HG03432 (cell line): ENCODE results near the gene SCEL.

Experiments used
- ATAC-seq: cut with Tn5 transposase; IDR thresholded peaks from one replicate; pipeline ENCODE4 v1.9.1; 2021; ENCODE audit warnings: mild to moderate bottlenecking, moderate library complexity; ENCODE audit not compliant: unreplicated experiment

The SCEL gene

DNA sequence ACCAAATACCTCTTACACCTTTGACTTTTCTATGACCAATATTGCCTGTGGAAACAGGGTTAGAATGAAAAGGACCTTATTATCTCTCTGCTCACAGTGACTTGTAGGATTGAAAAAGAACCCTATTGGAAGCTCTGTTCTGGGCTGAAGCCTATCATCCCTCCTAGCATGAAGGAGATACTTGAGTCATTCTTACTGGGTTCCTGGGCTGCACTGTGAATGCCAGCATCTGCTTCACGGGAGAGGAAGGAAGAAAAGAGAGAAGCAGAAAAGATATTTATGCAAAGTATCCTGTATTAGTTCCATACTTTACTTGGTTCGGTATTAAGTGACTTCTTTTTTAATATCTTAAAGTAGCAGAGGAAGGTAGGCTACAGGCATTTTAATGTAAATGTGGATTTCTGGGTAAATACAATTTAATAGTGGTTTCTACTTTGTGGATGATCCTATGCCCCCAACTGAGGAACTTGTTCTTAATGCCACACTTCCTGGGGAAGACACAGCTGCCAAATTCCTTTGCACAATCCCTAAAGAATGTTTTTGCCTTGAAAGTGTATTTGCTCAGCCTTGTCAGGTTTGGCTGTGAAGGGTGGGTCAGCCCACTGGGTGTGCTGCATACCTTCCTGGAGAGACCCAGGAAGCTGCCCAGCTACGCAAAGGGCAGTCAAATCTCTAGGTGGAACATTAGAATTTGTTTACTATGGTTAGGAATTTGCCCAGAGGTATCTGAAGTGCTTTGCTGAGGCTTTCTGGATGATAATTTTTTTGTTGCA lies 13.7 kb upstream of the SCEL start:
- no peak for ATAC-seq

DNA sequence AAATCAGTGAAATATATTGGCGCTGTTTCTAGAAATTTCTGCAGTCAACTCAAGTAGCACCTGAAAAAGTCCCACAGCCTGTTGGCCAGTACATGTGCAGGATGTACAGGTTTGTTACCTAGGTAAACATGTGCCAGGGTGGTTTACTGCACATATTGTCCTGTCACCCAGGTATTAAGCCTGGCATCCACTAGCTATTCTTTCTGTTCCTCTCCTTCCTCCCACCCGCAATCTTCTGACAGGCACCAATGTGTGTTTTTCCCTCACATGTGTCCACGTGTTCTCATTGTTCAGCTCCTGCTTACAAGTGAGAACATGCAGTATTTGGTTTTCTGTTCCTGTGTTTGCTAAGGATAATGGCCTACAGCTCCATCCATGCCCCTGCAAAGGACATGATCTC lies 13.1 kb upstream of the SCEL start:
- no peak for ATAC-seq

DNA sequence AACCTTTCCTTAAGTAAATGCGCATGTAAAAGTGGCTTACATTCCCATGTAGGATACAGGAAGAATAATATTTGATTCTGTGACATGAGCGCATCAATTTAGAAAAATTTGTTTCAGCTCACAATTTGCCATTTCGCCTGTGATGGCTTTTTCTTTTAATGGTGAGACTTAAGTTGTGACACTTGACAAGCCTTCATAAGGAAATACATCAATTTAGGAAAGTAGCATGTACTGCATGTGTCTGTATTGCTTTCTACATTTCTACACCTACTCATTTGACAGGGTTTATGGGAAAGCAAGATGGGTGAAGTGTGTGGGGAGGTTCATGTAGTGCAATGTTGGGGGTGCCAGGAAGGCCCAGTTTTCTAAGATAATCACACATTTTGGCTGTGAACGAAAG lies 12.1 kb upstream of the SCEL start:
- ATAC-seq = no peak

DNA sequence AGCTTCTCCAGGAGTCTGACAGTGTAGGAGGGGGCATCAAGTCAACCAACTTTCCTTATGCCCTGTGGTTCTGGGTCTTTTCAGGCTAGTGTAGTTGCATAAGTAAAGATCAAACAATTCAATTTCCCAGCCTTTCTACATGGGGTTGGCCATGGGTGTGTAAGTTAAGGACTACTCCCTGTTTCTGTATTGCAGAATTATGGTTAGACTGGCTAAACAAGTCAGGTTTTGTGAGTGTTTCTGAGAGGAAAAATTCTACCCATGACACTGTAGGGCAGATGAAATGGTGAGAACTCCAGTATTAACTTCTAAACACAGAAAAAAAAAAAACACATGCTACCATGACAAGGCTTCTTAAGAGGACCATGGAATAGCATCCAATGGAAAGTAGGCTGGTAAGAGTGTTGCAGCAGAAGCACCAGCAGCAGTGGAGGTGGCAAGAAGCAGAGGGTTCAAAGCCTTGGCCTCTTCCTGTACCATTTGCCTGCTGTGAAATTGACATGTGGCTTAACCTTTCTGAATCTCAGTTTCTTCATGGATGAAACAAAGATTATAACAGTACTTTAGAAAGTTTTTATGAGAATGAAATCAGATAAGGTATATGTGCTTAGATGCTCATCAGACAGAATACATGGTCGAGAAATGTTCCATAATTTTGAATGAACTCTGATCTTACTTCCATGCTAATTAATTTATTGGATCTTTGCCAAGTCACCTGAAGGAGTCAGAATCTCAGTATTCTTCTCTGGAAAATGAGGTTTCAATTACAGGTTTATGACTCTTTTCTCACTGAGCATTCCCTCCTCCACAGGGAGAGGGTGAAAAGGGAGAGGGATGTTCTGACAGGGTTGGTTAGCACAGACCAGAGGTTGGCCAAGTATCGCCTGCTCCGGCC lies 11.4 kb upstream of the SCEL start:
- peak; percentile 32 for ATAC-seq

DNA sequence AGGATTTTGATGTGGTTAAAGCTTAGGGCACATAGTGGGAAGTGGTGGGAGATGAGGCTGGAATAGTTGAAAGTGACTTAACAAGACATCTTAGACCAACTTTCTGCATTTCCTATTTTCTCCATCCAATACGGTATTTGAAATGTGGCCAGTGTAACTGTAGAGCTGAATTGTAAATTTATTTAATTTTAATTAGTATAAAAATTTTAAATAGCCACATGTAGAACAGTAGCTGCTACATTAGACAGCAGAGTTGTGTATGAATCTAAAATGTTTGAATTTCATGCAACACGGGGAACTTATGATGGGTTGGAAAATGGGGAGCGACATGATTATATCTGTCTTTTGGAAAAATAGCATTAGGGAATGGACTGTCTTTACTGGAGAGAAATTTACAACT lies 7.1 kb upstream of the SCEL start:
- no peak for ATAC-seq

DNA sequence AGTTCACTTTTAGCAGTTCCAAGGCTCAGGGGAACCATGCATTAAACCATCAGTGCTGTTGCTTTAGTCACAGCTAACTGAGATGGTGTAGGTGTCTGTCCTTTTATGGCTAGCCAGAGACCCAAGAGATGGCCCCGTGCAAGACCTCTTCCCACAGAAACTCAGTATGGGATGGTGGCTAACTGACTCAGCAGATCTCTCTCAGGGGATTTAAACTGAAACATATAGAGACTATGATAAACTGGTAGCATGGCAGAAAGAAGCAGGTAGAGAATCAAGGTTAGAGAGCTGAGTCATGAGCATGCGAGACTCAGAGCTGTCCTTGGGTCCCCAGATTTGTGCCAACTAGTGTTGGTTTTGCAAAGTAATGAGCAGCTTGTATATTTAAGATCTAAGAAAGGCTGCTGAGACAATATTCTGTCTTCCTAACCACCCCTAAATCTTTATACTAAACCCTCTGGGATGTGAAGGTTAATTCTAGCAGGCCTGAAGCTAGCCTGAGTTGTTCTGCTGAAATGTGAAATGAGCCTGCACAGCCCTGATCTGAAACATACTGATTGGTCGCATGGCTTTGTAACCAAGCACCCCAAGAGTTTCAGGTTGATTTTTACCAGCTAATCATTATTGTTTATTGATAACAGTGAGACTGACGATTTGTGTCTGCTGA lies 6.5 kb upstream of the SCEL start:
- peak; percentile 91 for ATAC-seq

DNA sequence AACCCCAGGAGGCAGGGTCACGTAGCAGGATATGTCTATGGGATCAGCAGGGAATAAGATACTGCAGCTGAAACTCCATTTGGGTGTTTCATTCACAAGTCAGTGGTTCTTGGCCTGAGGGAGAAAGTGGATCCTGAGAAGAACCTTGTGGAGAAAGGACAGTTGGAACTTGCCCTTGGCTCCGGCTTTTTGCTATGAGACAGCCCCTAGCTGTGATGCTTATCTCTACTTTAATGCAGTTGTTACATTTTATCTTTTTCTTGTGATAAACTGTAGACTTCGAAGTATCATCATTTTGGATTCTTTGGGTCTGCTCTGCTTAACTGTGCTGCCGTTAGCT lies 6.0 kb upstream of the SCEL start:
- no peak for ATAC-seq

DNA sequence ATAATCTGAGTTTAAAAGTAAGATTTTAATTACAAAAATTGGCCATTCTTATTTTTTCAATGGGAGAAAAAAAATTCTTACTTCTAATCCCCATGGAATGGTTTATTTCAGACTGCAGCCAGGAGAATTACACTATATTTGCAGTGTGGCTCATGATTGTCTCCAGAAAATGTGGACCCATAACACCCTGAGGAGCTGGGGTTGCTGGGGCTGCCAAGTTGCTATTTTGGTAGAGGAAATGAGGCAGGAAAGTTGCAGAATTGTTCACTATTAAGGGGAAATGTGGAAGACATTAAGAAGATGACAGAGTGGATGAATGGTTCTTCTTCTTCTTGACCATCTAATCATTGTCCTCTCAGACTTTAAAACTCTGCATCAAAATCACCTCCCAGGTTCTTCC lies 4.6 kb upstream of the SCEL start:
- ATAC-seq = no peak

DNA sequence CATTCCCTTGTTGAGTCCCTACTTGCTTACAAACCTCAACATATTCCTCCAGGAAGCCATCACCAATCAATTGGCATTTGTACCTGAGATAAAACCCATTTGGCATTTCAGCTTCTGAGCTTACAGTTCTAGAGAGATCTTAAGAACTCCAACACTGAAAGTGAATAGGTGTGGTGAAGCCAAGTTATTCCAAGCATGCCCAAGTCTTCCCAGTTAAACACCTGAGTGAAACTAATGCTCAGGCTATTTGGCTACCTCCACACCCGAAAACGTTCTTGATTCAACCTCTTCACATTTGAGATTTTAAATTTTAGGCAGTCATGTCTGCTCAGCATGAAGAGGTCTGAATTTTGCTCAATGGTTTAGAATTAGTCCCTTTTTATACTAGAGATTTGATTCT lies 2.5 kb upstream of the SCEL start:
- ATAC-seq = no peak

DNA sequence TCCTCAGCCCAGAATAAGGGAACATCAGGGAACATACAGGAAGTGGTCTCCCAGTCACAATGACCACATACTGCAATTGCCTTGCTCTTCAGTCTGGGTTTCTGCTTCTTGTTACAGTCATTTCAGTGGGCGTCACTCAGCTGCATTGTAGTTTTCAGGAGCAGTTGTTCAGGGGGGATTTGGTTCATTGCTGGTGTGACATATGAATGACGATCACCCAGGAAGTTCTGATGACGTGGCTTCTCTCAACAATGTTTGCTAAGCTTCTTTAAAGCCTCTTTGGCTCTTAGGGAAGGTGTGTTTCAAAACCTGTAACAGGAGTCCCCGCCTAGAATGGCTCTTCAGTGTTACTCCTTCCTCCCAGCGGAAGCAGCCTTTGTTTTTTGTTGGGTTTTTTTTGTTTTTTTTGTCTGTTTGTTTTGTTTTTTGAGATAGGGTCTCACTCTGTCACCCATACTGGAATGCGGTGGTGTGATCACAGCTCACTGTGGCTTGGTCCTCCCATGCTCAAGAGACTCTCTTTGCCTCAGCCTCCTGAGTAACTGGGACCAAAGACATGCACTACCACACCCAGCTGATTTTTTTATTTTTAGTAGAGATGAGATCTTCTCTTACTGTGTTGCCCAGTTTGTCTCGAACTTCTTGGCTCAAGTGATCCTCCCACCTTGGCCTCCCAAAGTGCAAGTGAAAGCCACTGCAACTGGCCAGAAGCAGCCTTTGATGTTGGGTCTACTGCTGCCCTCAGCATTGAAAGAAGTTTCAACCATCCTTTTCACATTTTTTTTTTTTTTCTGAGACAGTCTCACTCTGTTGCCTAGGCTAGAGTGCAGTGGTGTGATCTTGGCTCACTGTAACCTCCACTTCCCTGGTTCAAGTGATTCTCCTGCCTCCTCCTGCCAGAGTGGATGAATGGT lies 1.4 kb upstream of the SCEL start:
- ATAC-seq = no peak

DNA sequence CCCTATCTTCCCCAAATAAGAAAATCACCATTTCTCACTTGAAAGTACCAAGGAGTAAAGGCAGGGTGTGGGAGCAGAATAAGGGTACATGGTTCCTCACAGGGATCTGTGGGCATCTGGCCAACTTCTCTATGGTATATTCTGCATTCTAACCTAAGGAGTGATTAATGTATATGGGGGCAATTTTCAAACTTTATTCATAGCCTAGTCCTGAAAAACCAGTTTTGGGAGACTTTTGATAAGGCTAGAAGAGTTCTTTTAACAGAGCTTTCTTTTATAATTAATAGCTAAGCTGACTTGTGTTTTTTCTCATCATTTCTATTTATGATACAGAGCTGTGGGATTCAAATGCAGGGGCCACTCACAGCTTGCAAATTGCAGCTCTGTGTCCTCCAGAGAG lies 852 bp downstream of the SCEL start:
- ATAC-seq = no peak

DNA sequence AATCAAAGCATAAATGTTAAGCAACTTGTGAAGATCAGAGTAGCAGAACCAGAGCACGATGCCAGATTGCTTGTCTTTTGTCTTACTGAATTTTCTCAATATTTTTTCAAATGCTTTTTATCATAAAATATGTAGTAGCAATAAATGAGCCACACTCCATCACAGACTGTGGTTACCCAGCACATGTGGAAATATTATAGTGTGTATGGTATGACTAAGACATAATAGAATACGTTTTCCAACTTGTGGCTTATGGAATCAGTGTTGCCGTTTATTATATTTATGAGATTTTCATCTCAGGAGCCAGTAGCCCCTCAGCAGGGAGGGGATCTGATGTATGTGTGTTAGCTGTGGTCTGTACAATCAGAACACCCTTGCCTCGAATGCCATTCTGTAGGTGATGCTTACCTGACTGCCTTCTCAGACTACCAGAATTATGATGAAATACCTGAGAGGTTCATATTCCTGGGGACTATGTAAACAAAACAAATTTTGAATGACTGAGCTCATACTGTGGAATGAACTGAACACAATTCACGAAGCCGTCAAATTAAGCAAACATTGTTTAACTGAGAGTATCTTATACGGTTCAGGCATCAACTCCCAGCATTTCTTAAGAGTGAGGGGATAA lies 1.9 kb downstream of the SCEL start:
- ATAC-seq = no peak

DNA sequence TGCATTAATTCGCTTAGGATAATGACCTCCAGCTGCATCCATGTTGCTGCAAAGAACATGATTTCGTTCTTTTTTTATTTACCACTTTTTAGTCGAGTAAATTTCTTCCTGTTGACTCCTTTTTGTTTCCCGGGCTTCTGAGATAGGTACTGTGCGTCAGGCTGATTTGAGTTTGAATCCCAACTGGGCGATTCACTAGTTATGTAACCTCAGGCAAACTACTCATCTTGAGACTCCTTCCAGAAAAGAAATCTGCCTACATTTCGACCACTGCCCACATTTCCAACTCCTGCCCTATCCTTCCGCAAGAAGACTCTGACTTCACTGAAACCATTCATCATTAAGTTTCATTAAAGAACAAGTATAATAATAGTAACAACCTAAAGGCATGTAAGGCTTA lies 8.2 kb downstream of the SCEL start:
- no peak for ATAC-seq

DNA sequence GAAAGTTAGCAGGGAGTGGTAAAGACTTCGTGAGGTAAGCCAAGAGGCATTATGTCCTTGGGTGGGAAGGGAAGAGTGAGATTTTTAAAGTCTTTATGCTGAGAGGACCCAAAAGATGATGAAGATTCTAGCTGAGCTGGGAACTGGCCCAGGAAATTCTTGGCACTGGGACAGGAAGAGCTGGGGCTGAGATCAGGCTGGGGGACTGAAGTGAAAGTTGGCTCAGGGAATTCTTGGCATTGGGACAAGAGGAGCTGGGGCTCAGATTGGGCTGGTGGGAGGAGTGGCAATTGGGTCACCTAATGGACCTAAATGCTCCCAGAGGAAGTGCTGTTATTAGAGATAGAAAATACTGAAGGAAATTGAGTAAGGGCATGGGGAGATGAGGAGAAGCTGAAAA lies 8.8 kb downstream of the SCEL start:
- ATAC-seq = no peak

DNA sequence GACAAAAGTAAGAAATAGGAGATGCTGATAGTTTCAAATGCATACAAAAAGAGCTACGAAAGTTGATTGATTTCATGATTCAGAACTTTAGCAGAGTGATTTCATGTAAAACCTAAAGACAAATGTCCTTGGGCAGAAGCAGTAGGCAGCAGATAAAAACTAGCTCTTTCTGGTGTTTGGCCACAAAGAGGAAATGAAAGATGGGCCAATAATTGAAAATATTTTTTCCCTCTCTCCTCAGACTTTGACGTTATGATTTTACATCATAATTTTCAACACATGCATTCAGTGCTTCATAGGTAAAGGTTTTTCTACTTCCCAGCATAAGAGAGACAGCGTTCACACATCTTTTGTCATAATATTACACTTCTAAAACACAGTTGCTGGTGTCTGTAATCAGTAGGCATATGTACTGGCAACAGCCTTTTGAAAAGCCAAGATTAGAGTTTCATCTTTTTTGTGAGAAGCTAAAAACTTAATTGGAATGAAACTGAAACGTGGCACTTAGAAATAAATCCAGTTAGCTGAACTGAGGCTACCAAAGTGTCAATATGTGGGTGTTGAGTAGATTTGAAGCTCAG lies 9.3 kb downstream of the SCEL start:
- peak; percentile 70 for ATAC-seq

DNA sequence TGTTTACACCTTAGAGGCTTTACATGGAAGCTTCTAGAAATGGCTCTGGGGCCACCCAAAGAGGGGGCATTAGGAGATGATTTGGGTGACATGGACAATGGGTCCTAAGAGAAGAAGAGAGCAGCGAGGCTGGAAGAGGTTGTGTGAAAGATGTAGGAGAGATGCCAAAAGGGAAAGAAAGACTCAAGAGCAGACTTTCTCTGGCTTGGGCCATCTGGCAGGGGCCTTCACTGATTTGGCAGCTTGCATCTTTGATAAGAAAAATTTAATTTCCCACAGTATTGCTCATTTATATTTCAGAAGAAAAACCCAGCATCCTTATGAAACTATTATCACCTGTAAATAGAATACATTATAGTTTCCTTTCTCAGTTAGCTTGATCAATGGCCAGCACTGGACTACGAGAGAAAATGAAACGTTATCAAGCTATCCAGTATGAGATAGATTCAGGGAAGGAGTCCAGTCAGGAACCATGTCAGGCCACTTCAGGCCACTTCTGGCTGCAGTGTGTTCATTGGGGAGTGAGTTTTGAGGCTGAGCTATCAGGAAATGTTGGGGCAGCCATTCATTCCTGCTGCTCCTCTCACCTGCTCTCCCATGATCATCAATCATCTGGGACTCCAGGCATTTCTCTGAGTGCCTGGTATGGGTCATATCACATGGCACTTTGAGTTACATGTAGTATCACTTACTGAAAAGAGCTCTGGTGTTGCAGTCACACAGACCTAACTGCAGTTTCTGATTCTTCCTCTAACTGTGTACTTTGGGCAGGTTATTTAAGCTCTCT lies 10.3 kb downstream of the SCEL start:
- no peak for ATAC-seq

DNA sequence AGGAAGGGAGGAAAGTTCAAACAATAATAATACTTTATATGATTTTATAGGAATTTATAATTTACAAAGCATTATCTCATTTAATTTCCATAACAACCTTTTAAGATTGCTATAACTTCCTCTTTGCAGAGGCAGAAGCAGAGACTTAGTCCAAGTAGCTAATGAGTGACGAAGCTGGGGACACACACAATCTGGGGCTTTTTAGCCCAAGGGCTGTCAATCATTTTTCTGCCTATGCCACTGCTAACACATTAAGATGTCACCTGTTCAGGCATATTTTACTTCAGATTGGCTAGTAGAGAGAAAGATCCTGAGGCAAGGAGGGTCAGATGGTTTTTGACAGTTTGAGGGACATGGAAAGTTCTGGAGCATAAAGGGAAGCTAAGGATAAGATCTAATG lies 12.6 kb downstream of the SCEL start:
- ATAC-seq = peak; percentile 58

DNA sequence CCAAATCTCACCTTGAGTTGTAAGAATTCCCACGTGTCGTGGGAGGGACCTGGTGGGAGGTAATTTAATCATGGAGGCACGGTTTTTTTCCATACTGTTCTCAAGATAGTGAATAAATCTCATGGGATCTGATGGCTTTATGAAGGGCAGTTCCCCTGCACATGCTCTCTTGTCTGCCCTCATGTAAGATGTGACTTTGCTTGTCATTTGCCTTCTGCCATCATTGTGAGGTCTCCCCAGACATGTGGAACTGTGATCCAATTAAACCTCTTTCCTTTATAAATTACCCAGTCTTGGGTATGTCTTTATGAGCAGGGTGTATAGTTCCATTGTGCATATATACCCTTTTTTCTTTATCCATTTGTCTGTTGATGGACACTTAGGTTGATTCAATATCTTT lies 13.1 kb downstream of the SCEL start:
- ATAC-seq = no peak

DNA sequence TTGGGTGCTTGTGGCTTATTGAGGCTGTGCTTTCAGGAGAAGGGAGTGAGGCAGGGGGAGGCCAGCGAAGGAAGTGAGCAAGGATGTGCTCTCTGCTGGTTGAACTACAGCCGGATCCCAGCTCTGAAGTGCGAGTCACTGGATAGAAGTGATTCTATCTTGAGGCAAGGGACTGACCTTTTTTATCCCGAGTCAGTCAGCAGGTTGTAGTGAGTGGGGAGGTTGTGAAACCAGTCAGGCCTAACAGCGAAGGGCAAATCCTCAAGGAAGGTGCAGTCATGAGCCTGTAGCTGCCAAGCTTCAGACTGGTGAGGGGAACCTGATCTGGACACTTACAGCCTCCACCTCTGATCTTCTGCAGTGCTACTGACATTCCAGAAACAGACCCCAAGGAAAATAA lies 18.6 kb downstream of the SCEL start:
- no peak for ATAC-seq
